Measurements from ENCODE around the gene ECPAS.

DNA sequence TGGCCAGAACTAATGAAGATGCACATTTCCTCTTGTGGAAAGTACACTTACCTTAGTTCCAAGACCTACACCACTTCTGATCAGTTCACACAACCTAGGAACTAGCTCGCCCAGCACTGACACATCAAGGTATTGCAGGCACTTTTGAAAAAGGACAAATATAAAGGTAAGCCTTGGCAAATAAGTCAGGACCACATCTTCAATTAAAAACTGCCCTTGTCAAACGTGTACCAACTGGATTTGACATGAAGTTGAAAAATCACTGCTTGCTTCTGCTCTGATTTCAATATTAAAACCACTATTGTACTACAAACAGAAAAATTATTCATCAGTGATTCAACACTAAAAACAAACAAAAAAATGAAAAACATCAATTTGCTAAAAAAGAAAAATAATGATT, 109.1 kb downstream of the ECPAS start:
- TF ChIP-seq, protein P1, sequence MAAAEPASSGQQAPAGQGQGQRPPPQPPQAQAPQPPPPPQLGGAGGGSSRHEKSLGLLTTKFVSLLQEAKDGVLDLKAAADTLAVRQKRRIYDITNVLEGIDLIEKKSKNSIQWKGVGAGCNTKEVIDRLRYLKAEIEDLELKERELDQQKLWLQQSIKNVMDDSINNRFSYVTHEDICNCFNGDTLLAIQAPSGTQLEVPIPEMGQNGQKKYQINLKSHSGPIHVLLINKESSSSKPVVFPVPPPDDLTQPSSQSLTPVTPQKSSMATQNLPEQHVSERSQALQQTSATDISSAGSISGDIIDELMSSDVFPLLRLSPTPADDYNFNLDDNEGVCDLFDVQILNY (CRISPR knock-in tag; IDR thresholded peaks at IDR 0.05): no peak
- no peak for TF ChIP-seq GABPB1 (CRISPR knock-in tag; IDR thresholded peaks at IDR 0.05)
- TF ChIP-seq, protein P2, sequence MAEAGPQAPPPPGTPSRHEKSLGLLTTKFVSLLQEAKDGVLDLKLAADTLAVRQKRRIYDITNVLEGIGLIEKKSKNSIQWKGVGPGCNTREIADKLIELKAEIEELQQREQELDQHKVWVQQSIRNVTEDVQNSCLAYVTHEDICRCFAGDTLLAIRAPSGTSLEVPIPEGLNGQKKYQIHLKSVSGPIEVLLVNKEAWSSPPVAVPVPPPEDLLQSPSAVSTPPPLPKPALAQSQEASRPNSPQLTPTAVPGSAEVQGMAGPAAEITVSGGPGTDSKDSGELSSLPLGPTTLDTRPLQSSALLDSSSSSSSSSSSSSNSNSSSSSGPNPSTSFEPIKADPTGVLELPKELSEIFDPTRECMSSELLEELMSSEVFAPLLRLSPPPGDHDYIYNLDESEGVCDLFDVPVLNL (CRISPR knock-in tag; IDR thresholded peaks at IDR 0.05; ENCODE audit: borderline replicate concordance, low read depth): no peak
- TF ChIP-seq, protein P3, sequence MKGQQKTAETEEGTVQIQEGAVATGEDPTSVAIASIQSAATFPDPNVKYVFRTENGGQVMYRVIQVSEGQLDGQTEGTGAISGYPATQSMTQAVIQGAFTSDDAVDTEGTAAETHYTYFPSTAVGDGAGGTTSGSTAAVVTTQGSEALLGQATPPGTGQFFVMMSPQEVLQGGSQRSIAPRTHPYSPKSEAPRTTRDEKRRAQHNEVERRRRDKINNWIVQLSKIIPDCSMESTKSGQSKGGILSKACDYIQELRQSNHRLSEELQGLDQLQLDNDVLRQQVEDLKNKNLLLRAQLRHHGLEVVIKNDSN (CRISPR knock-in tag; IDR thresholded peaks at IDR 0.05): no peak
- TF ChIP-seq, protein P4, sequence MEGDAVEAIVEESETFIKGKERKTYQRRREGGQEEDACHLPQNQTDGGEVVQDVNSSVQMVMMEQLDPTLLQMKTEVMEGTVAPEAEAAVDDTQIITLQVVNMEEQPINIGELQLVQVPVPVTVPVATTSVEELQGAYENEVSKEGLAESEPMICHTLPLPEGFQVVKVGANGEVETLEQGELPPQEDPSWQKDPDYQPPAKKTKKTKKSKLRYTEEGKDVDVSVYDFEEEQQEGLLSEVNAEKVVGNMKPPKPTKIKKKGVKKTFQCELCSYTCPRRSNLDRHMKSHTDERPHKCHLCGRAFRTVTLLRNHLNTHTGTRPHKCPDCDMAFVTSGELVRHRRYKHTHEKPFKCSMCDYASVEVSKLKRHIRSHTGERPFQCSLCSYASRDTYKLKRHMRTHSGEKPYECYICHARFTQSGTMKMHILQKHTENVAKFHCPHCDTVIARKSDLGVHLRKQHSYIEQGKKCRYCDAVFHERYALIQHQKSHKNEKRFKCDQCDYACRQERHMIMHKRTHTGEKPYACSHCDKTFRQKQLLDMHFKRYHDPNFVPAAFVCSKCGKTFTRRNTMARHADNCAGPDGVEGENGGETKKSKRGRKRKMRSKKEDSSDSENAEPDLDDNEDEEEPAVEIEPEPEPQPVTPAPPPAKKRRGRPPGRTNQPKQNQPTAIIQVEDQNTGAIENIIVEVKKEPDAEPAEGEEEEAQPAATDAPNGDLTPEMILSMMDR (IDR thresholded peaks at IDR 0.05): no peak
- no peak for TF ChIP-seq TEAD4 (CRISPR knock-in tag; IDR thresholded peaks at IDR 0.05)
- TF ChIP-seq USF2 (CRISPR knock-in tag; IDR thresholded peaks at IDR 0.05): no peak
- TF ChIP-seq MAX (CRISPR knock-in tag; IDR thresholded peaks at IDR 0.05): no peak
- TF ChIP-seq, protein P5, sequence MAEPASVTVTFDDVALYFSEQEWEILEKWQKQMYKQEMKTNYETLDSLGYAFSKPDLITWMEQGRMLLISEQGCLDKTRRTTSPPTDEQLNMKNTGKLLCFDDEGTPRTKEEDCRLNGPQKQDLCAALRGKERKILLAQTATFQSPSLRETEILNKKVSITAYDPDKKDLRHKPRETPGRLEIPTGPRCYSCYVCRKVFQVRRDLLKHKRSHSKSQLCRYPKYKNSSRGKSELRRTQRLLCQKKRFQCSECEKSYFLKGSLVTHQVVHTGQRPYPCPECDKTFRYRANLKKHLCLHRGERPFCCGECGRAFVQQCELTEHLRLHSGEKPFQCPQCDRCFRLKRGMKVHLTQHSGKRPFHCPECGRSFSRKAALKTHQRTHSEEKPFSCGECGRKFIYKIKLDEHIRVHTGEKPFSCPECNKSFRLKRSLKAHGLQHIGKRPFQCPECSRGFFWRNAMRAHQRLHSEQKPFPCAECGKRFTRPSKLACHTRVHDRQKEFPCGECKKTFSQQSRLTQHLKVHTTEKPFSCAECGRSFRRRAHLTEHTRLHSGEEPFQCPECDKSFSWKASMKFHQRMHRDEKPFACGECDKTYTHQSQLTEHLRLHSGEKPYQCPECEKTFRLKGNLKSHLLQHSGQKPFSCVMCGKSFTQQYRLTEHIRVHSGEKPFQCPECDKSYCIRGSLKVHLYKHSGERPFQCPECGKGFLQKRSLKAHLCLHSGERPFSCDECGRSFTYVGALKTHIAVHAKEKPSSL (CRISPR knock-in tag; conservative IDR thresholded peaks at IDR 0.05): no peak

Data from WTC11 (cell line).